NOMO-1 treated with dmso at 0.1 percent for 144 hours (cell line): ENCODE results near the gene ARHGAP12.
A peak's percentile ranks its signal among the peaks of the same experiment; 100 is the strongest.
"Not testable (repeated sequence)": the region's sequence is repeated elsewhere in the genome, so short reads cannot be mapped to it uniquely, and the experiment has no call there.

Source experiments
- DNase-seq: peaks from one replicate; lab custom pipeline; 2025; ENCODE audit not compliant: unreplicated experiment; lab: John Stamatoyannopoulos, UW

The ARHGAP12 gene

DNA sequence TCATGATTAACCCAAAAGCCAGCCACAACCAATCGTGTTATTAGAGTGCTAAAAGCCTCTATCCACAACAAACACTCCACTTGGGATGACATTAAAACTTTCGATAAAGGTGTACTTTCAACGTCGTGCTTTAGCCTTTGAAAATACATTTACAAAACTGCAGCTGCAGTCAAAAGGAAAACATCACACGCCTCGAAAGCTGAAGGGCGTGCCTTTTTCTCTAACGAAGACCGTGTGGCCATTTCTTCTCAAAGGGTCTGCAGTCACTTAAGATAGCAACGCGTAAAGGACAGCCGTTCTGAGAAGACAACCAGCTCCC lies 1.1 kb downstream of the ARHGAP12 start:
- DNase-seq = no peak

- DNase-seq = no peak
These were observed 1.7 kb downstream of the ARHGAP12 start for GRCh38 chr10:31926765-31927564.

DNA sequence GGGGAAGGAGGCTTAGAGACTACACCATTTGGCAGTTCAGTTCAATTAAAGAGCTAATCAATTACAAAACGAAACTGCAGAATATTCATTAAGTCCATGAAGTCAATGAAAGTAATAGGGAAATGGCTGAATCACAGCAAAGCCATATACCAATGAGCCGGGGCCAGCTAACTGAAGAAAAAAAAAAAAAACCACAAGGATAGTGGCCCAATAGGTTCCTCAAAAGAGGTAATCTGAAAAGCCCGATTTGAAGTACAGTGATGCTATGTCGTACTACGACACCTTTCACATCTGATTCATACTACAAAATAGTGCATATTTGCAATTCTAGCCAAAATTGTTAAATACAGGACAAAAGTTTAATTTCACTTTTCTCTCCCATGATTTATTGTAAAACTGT lies 2.5 kb downstream of the ARHGAP12 start:
- DNase-seq = peak; percentile 43

DNA sequence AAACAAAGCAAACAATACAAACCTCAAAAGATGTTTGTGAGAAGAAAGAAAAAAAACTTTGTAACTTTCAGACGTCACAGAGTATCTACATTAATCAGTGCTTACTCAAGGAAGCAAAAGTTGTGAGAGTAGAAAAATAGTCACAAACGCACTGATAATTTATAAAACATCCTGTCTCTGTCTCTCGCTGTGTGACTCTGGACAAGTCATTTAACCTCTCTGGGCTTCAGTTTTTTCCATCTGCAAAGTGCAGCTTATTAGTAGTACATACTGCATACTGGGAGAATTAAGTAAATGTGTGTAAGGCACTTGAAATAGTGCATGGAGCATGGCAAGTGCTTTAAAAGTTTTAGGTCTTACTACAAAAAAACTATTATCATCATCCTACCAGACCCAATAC lies 3.8 kb downstream of the ARHGAP12 start:
- no peak for DNase-seq

- DNase-seq = no peak
These were observed 5.2 kb downstream of the ARHGAP12 start for GRCh38 chr10:31923389-31923788.

DNA sequence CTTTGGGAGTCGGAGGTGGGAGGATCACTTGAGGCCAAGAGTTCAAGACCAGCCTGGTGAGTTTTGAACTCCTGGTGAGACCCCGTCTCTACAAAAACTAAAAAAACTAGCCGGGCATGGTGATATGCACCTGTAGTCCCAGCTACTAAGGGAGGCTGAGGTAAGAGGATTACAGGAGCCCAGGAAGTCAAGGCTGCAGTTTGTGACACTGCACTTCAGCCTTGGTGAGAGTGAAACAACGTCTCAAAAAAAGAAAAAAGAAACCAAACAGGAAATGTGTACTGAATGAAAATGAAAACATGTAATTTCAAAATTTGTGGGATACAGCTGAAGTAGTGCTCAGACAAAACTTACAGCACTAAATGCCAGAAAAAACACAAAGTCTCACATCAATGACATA lies 7.6 kb downstream of the ARHGAP12 start:
- DNase-seq = no peak

DNA sequence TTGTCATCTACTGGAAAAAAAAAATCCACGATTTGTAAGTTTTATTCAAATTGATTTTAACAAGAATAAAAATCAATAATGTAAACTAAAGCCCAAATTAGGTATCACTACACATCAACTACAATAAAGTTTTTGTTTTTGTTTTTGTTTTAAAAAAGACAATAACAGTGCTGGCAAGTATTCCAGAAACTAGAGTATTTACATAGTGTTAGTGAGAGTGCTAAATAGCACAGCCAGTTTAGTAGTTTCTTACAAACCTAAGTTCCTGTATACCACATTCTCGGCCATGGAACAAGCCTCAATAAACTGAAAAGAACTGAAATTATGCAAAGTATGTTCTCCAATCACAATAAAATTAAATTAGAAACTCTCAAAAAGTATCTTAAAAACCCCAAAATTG lies 8.1 kb downstream of the ARHGAP12 start:
- no peak for DNase-seq

- no peak for DNase-seq
These were observed 9.8 kb downstream of the ARHGAP12 start for GRCh38 chr10:31918671-31919409.

- DNase-seq = no peak
These were observed 14.3 kb downstream of the ARHGAP12 start for GRCh38 chr10:31914370-31914769.

GRCh38 chr10:31912898-31913850 lies 15.5 kb downstream of the ARHGAP12 start:
- DNase-seq = no peak

DNA sequence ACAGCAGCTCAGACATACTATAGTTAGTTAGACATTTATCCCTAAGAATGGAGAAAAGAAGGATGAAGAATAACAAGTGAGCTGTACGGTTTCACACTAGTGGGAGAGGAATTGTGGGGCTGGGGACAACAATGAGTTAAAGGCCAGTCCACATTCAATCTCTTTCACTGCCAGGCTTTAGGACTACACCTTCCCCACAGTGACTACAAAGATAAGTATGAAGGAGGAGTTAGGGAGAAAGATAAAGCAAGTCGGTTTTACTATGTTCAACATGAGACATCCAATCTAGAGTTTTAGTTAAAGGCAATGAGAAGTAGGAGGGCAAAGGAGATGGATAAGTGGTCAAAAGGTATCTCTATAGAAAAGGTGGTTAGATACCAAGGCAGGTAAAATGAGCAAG lies 16.3 kb downstream of the ARHGAP12 start:
- DNase-seq = no peak

DNA sequence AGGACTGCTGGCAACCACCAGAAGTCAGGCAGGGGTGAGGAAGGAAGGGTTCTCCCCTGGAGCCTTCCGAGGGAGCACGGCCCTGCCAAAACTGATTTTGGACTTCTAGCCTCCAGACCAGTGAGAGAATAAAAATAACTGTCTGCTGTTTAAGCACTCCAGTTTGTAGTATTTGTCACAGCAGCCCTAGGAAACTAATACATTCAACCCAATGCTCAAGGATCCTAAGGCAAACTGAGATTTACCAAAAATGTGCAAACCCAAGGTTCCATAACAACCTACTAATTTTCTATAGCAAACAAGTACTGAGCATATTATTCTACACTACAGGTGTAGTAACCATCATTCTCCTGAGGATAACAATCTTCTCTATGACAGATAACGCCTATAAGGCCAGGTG lies 18.6 kb downstream of the ARHGAP12 start:
- DNase-seq = no peak

- DNase-seq = no peak
These were observed 20.5 kb downstream of the ARHGAP12 start for GRCh38 chr10:31908157-31908556.

- DNase-seq = no peak
These were observed 22.6 kb downstream of the ARHGAP12 start for GRCh38 chr10:31906039-31906438.

- DNase-seq = no peak
These were observed 23.0 kb downstream of the ARHGAP12 start for GRCh38 chr10:31905586-31905985.

DNA sequence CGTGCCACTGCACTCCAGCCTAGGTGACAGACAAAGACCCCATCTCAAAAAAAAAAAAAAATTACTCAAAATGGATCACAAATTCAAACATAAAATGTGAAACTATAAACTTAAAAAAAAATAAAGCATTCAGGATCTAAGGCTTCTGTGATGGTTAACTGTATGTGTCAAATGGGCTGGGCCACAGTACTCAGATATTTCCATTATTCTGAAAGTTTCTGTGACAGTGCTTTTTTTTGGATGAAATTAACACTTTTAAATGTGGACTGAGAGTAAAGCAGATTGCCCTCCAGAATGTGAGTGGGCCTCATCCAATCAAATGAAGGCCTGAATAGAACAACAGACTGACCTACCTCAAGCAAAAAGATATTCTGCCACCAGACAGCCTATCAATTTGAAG lies 26.0 kb downstream of the ARHGAP12 start:
- no peak for DNase-seq

DNA sequence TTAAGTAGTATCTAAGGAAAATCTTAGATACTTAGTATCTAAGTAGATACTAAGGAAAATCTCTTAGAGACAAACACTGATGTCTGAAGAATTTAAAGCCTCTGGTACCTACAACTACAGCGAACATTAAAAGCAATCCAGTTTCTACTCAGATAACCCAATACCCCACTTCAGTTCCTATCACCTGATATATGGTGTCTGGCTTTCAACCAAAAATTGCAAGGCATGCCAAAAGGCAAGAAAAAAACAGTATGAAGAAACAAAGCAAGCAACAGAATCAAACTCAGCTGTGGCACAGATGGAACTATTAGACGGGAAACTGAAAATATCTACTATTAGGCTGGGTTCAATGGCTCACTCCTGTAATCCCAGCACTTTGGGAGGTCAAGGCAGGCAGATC lies 31.1 kb downstream of the ARHGAP12 start:
- DNase-seq = no peak

DNA sequence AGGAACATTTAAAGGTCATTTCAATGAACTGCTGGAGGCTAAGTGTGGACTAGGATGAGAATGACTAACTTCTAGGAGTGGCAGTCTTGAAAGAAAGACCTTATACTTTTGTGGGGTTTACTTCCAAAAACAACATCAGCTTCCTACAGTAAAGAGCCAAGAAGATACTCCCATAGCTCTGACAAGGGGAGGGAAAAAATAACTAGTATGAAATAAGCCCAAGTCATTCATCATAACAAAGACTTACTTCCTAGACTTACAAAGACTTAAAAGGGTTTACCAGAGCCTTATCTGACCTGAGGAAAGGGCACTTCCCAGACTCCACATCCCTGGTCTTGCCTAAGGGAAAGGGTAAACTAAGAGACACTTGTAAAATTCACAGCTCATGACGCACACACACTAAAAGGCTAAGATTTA lies 31.7 kb downstream of the ARHGAP12 start:
- DNase-seq = no peak

GRCh38 chr10:31895722-31896121 lies 32.9 kb downstream of the ARHGAP12 start:
- not testable (repeated sequence) for DNase-seq

GRCh38 chr10:31888442-31888841 lies 40.2 kb downstream of the ARHGAP12 start:
- no peak for DNase-seq

- DNase-seq = no peak
These were observed 40.8 kb downstream of the ARHGAP12 start for GRCh38 chr10:31887850-31888249.

DNA sequence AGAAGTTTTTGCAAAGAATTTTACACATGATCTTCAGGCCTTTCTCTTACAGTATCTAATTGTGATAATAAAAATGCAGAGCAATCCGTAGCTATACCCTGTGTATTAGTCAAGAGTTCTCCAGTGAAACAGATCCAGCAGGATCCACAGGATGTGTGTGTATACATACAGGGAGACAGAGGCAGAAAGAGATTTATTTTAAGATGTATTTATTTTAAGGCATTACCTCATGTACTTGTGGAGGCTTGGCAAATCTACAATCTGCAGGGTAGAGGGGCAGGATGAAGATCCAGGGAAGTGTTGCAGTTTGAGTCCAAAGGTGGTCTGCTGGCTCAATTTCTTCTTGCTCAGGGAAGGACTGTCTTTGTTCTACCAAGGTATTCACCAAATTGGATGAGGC lies 41.7 kb downstream of the ARHGAP12 start:
- DNase-seq = no peak
